HEK293 (cell line): ENCODE measurements around the gene ZNG1F.
"Not testable (repeated sequence)": the region's sequence is repeated elsewhere in the genome, so short reads cannot be mapped to it uniquely, and the experiment has no call there.

ENCODE experiments used
- CTCF ChIA-PET: fragments of 350-600 bp; formaldehyde crosslinking; extraction: SDS; loops from one replicate; lab custom pipeline; 2021; ENCODE audit warnings: antibody characterized with exemption; lab: Yijun Ruan, JAX
- POLR2A ChIA-PET: fragments of 300-600 bp; formaldehyde crosslinking; extraction: SDS; loops from one replicate; lab custom pipeline; 2020; ENCODE audit warnings: antibody characterized with exemption, inconsistent platforms; lab: Yijun Ruan, JAX
- H3K27ac ChIP-seq: fragments of 200-500 bp; sonication (Bioruptor generic); 2 replicates; pipeline ENCODE4 v1.5.1; 2014; ENCODE audit warnings: low read depth, low read length, control low read depth, inconsistent platforms; ENCODE audit errors: extremely low read depth
- H3K36me3 ChIP-seq, 2 experiments: fragments of 200-500 bp in 1 of 2; sonication (Bioruptor generic) in 1 of 2; 1 replicate in 1 of 2; 2 replicates in 1 of 2; pipeline ENCODE4 v1.5.1; 2014 to 2017; ENCODE audit warnings: inconsistent platforms in 2 of 2, low read length in 2 of 2; ENCODE audit not compliant: control insufficient read depth in 2 of 2, insufficient read depth in 1 of 2
- H3K4me1 ChIP-seq: fragments of 200-500 bp; sonication (Bioruptor generic); 2 replicates; pipeline ENCODE4 v1.5.1; 2014; ENCODE audit warnings: mild to moderate bottlenecking, low read length, inconsistent platforms; ENCODE audit not compliant: control insufficient read depth, insufficient read depth
- H3K4me3 ChIP-seq: 2 replicates; pipeline ENCODE4 v1.5.1; 2011; ENCODE audit warnings: low read depth, mild to moderate bottlenecking, control low read depth, low read length, moderate library complexity
- H3K9me3 ChIP-seq: fragments of 200-500 bp; sonication (Bioruptor generic); 2 replicates; pipeline ENCODE4 v1.5.1; 2014; ENCODE audit warnings: low read depth, low read length, inconsistent platforms; ENCODE audit not compliant: control insufficient read depth, insufficient read depth

Gene ZNG1F

GRCh38 chr9:41126746-41127446, 62.2 kb downstream of the ZNG1F start:
- CTCF ChIA-PET, H3K9me3 ChIP-seq, H3K27ac ChIP-seq, POLR2A ChIA-PET, H3K4me1 ChIP-seq, H3K4me3 ChIP-seq, H3K36me3 ChIP-seq: not testable (repeated sequence)

- H3K27ac ChIP-seq, POLR2A ChIA-PET, H3K4me1 ChIP-seq, H3K36me3 ChIP-seq, CTCF ChIA-PET, H3K4me3 ChIP-seq, H3K9me3 ChIP-seq: not testable (repeated sequence)
Observed at GRCh38 chr9:41125936-41126335, 63.2 kb downstream of the ZNG1F start.

GRCh38 chr9:41125109-41125658, 63.9 kb downstream of the ZNG1F start:
- H3K36me3 ChIP-seq, H3K27ac ChIP-seq, H3K9me3 ChIP-seq, POLR2A ChIA-PET, H3K4me3 ChIP-seq, H3K4me1 ChIP-seq, CTCF ChIA-PET: not testable (repeated sequence)

GRCh38 chr9:41124250-41125108, 64.6 kb downstream of the ZNG1F start:
- H3K27ac ChIP-seq, H3K4me1 ChIP-seq, CTCF ChIA-PET, POLR2A ChIA-PET, H3K4me3 ChIP-seq, H3K36me3 ChIP-seq, H3K9me3 ChIP-seq: not testable (repeated sequence)

GRCh38 chr9:41123812-41124211, 65.3 kb downstream of the ZNG1F start:
- H3K27ac ChIP-seq, POLR2A ChIA-PET, H3K4me1 ChIP-seq, H3K36me3 ChIP-seq, CTCF ChIA-PET, H3K4me3 ChIP-seq, H3K9me3 ChIP-seq: not testable (repeated sequence)

- CTCF ChIA-PET: not testable (repeated sequence)
Observed at GRCh38 chr9:41123396-41123795, 65.7 kb downstream of the ZNG1F start.

GRCh38 chr9:41120696-41121095, 68.4 kb downstream of the ZNG1F start:
- H3K27ac ChIP-seq, H3K4me1 ChIP-seq, H3K9me3 ChIP-seq, POLR2A ChIA-PET, H3K4me3 ChIP-seq, CTCF ChIA-PET, H3K36me3 ChIP-seq: not testable (repeated sequence)

More at GRCh38 chr9:41123396-41123795, 65.7 kb downstream of the ZNG1F start:
- POLR2A ChIA-PET, H3K4me3 ChIP-seq, H3K9me3 ChIP-seq, H3K36me3 ChIP-seq, H3K4me1 ChIP-seq, H3K27ac ChIP-seq: not testable (repeated sequence)

GRCh38 chr9:41119719-41120118, 69.4 kb downstream of the ZNG1F start:
- POLR2A ChIA-PET, CTCF ChIA-PET, H3K4me1 ChIP-seq, H3K4me3 ChIP-seq, H3K27ac ChIP-seq, H3K9me3 ChIP-seq, H3K36me3 ChIP-seq: not testable (repeated sequence)

GRCh38 chr9:41119311-41119710, 69.8 kb downstream of the ZNG1F start:
- H3K9me3 ChIP-seq, H3K4me1 ChIP-seq, H3K4me3 ChIP-seq, H3K36me3 ChIP-seq, CTCF ChIA-PET, POLR2A ChIA-PET, H3K27ac ChIP-seq: not testable (repeated sequence)

GRCh38 chr9:41113348-41113747, 75.8 kb downstream of the ZNG1F start:
- H3K36me3 ChIP-seq, CTCF ChIA-PET, H3K4me3 ChIP-seq, H3K27ac ChIP-seq, H3K9me3 ChIP-seq, POLR2A ChIA-PET, H3K4me1 ChIP-seq: not testable (repeated sequence)

GRCh38 chr9:41111414-41111813, 77.7 kb downstream of the ZNG1F start:
- H3K27ac ChIP-seq, H3K4me1 ChIP-seq, CTCF ChIA-PET, H3K9me3 ChIP-seq, H3K4me3 ChIP-seq, POLR2A ChIA-PET, H3K36me3 ChIP-seq: not testable (repeated sequence)
